ENCODE measurements around the gene OR11H12. TPM values are rescaled to one million over a fixed set of nuclear protein-coding genes. Genes with fewer than 3 reads are reported as not detected.
"Not testable (repeated sequence)": the region's sequence is repeated elsewhere in the genome, so short reads cannot be mapped to it uniquely, and the experiment has no call there.

The OR11H12 gene, protein sequence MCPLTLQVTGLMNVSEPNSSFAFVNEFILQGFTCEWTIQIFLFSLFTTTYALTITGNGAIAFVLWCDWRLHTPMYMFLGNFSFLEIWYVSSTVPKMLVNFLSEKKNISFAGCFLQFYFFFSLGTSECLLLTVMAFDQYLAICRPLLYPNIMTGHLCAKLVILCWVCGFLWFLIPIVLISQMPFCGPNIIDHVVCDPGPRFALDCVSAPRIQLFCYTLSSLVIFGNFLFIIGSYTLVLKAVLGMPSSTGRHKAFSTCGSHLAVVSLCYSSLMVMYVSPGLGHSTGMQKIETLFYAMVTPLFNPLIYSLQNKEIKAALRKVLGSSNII
- total RNA-seq (2022), result not detected in 2 replicates
- Bru-seq, nascent RNA, result not detected
- not detected for BruChase-seq, experiment 1, labeled RNA remaining after a 2-hour chase
- BruChase-seq, experiment 2, labeled RNA remaining after a 6-hour chase, result not detected
- long read RNA-seq, result 0 reads

GRCh38 chr14:18600817-18601216, at the start of gene OR11H12:
OR11H12 (plus strand) TSS chr14:18601117; CDS start chr14:18601117, 0 bp downstream.
- DNase-seq; H3K27me3 ChIP-seq (replicated peaks; ENCODE audit: control insufficient read depth, insufficient read depth, low read length); intact Hi-C loops (cut with micrococcal nuclease; ENCODE audit: unreplicated experiment); H3K4me1 Mint-ChIP-seq (ENCODE audit: low read depth, unreplicated experiment); POLR2A ChIA-PET; H3K36me3 Mint-ChIP-seq (ENCODE audit: insufficient read depth, unreplicated experiment); H3K9me3 ChIP-seq; BruUV-seq (replicated peaks); H3K4me3 ChIP-seq (ENCODE audit: low read depth, low read length); H3K27ac Mint-ChIP-seq (ENCODE audit: unreplicated experiment); CTCF ChIA-PET; H3K27me3 Mint-ChIP-seq (ENCODE audit: insufficient read depth, unreplicated experiment); H3K9me3 Mint-ChIP-seq (ENCODE audit: unreplicated experiment); H3K36me3 ChIP-seq (ENCODE audit: control insufficient read depth, insufficient read depth, low read length); H3K4me3 Mint-ChIP-seq (ENCODE audit: unreplicated experiment); H3K4me1 ChIP-seq: not testable (repeated sequence)

DNA sequence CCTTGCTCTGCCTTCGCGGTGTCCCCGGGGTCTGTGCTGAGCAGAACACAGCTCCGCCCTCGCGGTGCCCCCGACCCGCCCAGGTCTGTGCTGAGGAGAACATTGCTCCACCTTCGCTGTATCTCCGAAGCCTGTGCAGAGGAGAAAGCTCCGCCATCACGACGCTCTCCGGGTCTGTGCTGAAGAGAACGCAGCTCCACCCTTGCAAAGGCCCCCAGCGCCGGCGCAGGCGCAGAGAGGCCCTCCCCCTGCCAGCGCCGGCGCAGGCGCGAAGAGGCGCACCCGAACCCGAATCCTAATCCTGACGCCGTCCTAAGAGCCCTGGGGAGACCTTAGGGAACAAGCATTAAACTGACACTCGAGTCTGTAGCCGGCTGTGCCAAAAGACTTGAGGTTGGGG, 18.0 kb upstream of the OR11H12 start:
- H3K4me1 ChIP-seq; H3K4me3 ChIP-seq (ENCODE audit: low read depth, low read length); H3K27me3 ChIP-seq (replicated peaks; ENCODE audit: control insufficient read depth, insufficient read depth, low read length); H3K36me3 Mint-ChIP-seq (ENCODE audit: insufficient read depth, unreplicated experiment); H3K36me3 ChIP-seq (ENCODE audit: control insufficient read depth, insufficient read depth, low read length); DNase-seq; H3K9me3 Mint-ChIP-seq (ENCODE audit: unreplicated experiment); intact Hi-C loops (cut with micrococcal nuclease; ENCODE audit: unreplicated experiment); H3K27me3 Mint-ChIP-seq (ENCODE audit: insufficient read depth, unreplicated experiment); CTCF ChIA-PET; BruUV-seq (replicated peaks); H3K9me3 ChIP-seq; POLR2A ChIA-PET; H3K4me3 Mint-ChIP-seq (ENCODE audit: unreplicated experiment); H3K4me1 Mint-ChIP-seq (ENCODE audit: low read depth, unreplicated experiment); H3K27ac Mint-ChIP-seq (ENCODE audit: unreplicated experiment): not testable (repeated sequence)

DNA sequence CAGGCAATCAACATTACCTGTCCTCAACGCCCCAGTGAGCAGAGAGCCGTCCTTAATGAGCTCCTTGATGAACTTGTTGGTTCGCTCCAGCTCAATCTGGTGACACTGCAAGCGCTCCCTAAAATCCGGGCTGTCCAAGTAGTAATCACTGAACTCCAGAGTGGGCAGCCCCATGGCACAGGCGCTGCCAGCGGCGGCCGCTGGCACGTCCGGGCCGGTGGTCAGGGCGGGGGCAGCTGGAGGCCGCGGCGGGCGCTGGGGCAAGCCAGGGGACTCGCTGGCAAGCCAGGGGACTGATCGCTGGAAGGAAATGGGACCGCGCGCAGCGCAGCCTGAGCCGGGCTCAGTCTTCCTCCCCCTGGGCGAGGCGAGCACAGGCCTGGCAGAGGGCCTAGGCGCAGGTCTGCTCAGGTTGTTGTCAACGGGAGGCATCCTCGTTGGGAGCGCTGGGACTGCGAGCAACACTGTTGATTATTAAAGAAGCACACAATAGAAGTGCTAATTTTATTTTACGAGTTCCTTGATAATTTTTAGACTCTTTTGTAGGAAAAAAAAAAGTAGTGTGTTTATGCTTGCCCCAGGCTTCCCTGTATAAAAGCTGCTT, 25.8 kb downstream of the OR11H12 start:
- H3K9me3 ChIP-seq; H3K27me3 ChIP-seq (replicated peaks; ENCODE audit: control insufficient read depth, insufficient read depth, low read length); H3K27ac Mint-ChIP-seq (ENCODE audit: unreplicated experiment); DNase-seq; CTCF ChIA-PET; H3K9me3 Mint-ChIP-seq (ENCODE audit: unreplicated experiment); BruUV-seq (replicated peaks); H3K4me3 Mint-ChIP-seq (ENCODE audit: unreplicated experiment); H3K4me1 ChIP-seq; H3K27me3 Mint-ChIP-seq (ENCODE audit: insufficient read depth, unreplicated experiment); H3K36me3 Mint-ChIP-seq (ENCODE audit: insufficient read depth, unreplicated experiment); H3K36me3 ChIP-seq (ENCODE audit: control insufficient read depth, insufficient read depth, low read length); H3K4me3 ChIP-seq (ENCODE audit: low read depth, low read length); H3K4me1 Mint-ChIP-seq (ENCODE audit: low read depth, unreplicated experiment); POLR2A ChIA-PET; intact Hi-C loops (cut with micrococcal nuclease; ENCODE audit: unreplicated experiment): not testable (repeated sequence)

GRCh38 chr14:18636066-18636465, 35.1 kb downstream of the OR11H12 start:
- intact Hi-C loops (cut with micrococcal nuclease; ENCODE audit: unreplicated experiment); H3K27me3 Mint-ChIP-seq (ENCODE audit: insufficient read depth, unreplicated experiment); H3K36me3 Mint-ChIP-seq (ENCODE audit: insufficient read depth, unreplicated experiment); CTCF ChIA-PET; H3K9me3 Mint-ChIP-seq (ENCODE audit: unreplicated experiment); H3K4me1 ChIP-seq; POLR2A ChIA-PET; H3K27ac Mint-ChIP-seq (ENCODE audit: unreplicated experiment); BruUV-seq (replicated peaks); H3K4me3 Mint-ChIP-seq (ENCODE audit: unreplicated experiment); H3K9me3 ChIP-seq; DNase-seq; H3K4me3 ChIP-seq (ENCODE audit: low read depth, low read length); H3K27me3 ChIP-seq (replicated peaks; ENCODE audit: control insufficient read depth, insufficient read depth, low read length); H3K36me3 ChIP-seq (ENCODE audit: control insufficient read depth, insufficient read depth, low read length); H3K4me1 Mint-ChIP-seq (ENCODE audit: low read depth, unreplicated experiment): not testable (repeated sequence)

DNA sequence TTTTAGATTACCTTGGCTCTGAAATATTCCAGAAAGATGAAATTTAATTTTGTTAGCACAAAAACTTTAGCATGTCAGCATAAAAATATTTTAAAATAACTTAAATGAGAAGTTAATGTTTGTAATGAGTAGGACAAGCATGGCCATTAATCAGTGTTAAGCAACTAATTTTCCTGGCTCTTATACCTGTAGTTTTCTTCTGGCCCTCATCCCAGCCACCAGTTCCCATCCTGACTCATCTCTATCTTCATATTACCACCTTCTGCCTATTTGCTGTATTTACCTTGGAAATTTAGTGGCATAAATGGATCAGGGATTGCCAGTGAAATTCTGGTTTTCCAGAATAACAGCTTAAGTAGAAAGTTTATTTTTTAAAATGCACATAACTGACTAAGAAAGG, 37.1 kb downstream of the OR11H12 start:
- CTCF ChIA-PET; H3K27ac Mint-ChIP-seq (ENCODE audit: unreplicated experiment); intact Hi-C loops (cut with micrococcal nuclease; ENCODE audit: unreplicated experiment); H3K4me1 Mint-ChIP-seq (ENCODE audit: low read depth, unreplicated experiment); H3K36me3 ChIP-seq (ENCODE audit: control insufficient read depth, insufficient read depth, low read length); H3K4me1 ChIP-seq; BruUV-seq (replicated peaks); H3K9me3 ChIP-seq; H3K36me3 Mint-ChIP-seq (ENCODE audit: insufficient read depth, unreplicated experiment); H3K27me3 Mint-ChIP-seq (ENCODE audit: insufficient read depth, unreplicated experiment); H3K4me3 ChIP-seq (ENCODE audit: low read depth, low read length); H3K9me3 Mint-ChIP-seq (ENCODE audit: unreplicated experiment); H3K27me3 ChIP-seq (replicated peaks; ENCODE audit: control insufficient read depth, insufficient read depth, low read length); H3K4me3 Mint-ChIP-seq (ENCODE audit: unreplicated experiment); POLR2A ChIA-PET; DNase-seq: not testable (repeated sequence)

DNA sequence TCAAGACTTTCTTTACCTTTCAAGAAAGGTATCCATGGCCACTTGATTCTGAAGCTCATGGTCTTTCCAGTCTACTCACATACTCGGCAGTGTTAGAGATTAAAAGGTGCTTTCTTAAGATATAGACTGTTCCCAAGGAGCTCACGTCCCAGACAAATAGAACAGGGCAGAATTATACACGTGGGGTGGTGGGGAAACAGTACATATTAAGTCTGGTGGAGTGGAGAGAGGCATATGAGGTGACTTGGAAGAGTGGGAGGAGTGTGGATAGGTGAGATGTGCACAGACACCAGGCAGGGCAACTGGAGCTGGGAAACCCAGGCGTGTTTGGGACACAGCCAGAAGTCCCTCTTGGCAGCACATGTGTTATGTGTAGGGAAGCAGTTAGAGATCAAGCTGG, 37.9 kb downstream of the OR11H12 start:
- POLR2A ChIA-PET; H3K4me3 ChIP-seq (ENCODE audit: low read depth, low read length); H3K4me1 ChIP-seq; DNase-seq; CTCF ChIA-PET; H3K36me3 Mint-ChIP-seq (ENCODE audit: insufficient read depth, unreplicated experiment); intact Hi-C loops (cut with micrococcal nuclease; ENCODE audit: unreplicated experiment); H3K4me1 Mint-ChIP-seq (ENCODE audit: low read depth, unreplicated experiment); BruUV-seq (replicated peaks); H3K27me3 Mint-ChIP-seq (ENCODE audit: insufficient read depth, unreplicated experiment); H3K27ac Mint-ChIP-seq (ENCODE audit: unreplicated experiment); H3K27me3 ChIP-seq (replicated peaks; ENCODE audit: control insufficient read depth, insufficient read depth, low read length); H3K9me3 ChIP-seq; H3K4me3 Mint-ChIP-seq (ENCODE audit: unreplicated experiment); H3K9me3 Mint-ChIP-seq (ENCODE audit: unreplicated experiment); H3K36me3 ChIP-seq (ENCODE audit: control insufficient read depth, insufficient read depth, low read length): not testable (repeated sequence)

DNA sequence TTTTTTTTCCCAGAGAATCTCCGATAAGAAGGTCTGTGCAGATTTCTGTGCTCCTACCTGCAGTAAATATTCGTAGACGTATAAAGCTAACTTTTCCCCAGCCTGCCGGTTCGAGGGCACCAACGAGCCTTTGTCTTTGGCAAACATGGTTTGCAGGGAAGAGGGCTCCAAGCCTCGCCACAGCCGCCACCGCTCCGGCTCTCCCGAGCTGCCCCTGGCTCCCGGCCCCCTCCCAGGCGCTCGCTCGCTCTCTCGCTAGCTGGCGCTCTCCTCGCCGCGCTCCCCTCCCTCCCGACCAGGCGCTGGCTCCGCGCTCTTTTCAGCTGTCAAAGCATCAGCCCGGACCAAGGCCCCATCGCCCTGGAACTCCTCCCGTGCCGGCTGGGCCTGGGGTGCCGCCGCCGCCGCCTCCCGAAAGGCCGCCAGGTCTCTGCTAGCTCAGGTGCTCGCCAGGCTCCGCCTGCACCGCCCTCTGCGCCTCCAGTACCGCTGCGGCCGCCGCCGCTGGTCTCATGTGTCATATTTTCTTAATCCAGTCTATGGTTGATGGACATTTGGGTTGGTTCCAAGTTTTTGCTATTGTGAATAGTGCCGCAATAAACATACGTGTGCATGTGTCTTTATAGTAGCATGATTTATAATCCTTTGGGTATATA, 45.3 kb downstream of the OR11H12 start:
- CTCF ChIA-PET; H3K4me1 ChIP-seq; DNase-seq; intact Hi-C loops (cut with micrococcal nuclease; ENCODE audit: unreplicated experiment); H3K9me3 Mint-ChIP-seq (ENCODE audit: unreplicated experiment); H3K4me3 Mint-ChIP-seq (ENCODE audit: unreplicated experiment); H3K36me3 ChIP-seq (ENCODE audit: control insufficient read depth, insufficient read depth, low read length); H3K27me3 ChIP-seq (replicated peaks; ENCODE audit: control insufficient read depth, insufficient read depth, low read length); POLR2A ChIA-PET; H3K4me3 ChIP-seq (ENCODE audit: low read depth, low read length); H3K27me3 Mint-ChIP-seq (ENCODE audit: insufficient read depth, unreplicated experiment); H3K27ac Mint-ChIP-seq (ENCODE audit: unreplicated experiment); BruUV-seq (replicated peaks); H3K9me3 ChIP-seq; H3K4me1 Mint-ChIP-seq (ENCODE audit: low read depth, unreplicated experiment); H3K36me3 Mint-ChIP-seq (ENCODE audit: insufficient read depth, unreplicated experiment): not testable (repeated sequence)

Measured in Caco-2 (cell line).